Activated CD4-positive, CD25-positive, alpha-beta regulatory T cell treated with anti-CD3 and anti-CD28 coated beads, Interleukin-2, amount 50 U/mL, for 72 hours (primary cell): ENCODE measurements around the gene CACNB4.
A peak's percentile ranks its signal among the peaks of the same experiment; 100 is the strongest.
"Not testable (repeated sequence)": the region's sequence is repeated elsewhere in the genome, so short reads cannot be mapped to it uniquely, and the experiment has no call there.

Experiments used
- DNase-seq: peaks from one replicate; pipeline ENCODE4 v3.0.0; 2021

CACNB4 gene

DNA sequence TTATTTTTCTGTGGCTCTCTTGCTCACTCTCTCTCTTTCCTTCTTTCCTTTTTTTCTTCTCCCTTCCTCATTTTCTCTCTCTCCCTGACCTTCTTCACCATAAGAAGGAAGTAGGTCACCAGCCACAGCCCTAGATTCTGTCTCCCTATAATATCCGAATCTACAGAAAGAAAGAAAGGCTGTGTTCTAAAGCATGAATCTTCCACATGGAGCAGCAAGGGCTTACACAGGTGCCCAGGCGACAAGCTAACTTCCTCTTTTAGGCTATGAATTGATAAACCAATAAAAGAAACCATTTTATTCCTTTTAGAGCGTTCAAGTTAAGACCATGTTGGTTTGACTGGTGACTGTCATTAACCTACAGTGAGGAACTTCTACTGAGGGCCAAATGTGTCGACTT, 49.3 kb downstream of the CACNB4 start:
- no peak for DNase-seq

- DNase-seq = no peak
Measured at GRCh38 chr2:152047824-152048471, 50.9 kb downstream of the CACNB4 start.

GRCh38 chr2:152046940-152047339, 51.9 kb downstream of the CACNB4 start:
- no peak for DNase-seq

DNA sequence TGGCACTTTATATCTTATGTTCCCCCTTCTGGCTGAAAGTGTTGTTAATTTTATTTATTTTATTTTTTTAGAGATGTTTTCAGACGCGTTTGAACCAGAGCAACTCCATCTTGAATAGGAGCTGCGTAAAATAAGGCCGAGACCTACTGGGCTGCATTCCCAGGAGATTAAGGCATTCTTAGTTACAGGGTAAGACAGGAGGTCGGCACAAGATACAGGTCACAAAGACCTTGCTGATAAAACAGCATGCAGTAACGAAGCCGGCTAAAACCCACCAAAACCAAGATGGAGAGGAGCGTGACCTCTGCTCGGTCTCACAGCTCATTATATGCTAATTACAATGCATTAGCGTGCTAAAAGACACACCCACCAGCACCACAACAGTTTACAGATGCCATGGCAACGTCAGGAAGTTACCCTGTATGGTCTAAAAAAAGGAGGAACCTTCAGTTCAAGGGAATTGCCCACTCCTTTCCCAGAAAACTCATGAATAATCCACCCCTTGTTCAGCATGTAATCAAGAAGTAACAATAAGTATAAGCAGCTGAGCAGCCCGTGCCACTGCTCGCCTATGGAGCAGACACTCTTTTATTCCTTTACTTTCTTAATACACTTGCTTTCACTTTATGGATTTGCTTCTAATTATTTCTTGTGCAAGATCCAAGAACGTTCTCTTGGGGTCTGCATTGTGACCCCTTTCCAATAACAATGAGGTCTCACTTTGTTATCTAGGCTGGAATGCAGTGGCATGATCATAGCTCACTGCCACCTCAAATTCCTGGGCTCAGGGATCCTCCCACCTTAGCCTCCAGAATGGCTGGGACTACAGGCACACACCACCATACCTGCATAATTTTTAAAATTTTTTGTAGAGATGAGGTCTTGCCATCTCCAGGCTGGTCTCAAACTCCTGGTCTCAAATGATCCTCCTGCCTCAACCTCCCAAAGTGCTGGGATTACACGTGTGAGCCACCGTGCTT, 55.9 kb downstream of the CACNB4 start:
- DNase-seq = no peak

DNA sequence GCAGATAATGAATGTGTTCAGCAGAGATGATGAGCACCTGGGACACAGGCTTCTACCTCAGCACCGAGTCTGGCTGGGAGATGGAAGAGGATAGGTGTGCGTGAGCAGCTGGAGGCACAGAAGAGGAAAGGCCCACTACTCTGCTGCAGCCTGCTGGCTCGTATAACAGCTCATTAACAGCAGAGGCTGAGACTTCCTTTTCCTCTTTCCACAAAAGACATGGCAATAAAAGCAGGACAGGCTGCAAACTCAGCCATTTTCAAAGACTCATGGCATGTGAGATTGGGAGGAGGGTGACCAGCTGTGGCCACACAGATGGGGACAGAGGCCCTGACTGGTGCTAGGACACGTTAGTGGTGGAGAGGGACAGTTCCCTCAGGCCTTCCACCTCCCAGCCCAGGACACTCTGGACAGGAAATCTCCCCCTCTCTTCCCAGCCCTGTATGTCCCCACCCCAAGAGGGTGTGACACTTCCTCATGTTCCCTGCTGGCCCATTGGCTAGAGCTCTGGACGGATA, 60.3 kb downstream of the CACNB4 start:
- DNase-seq = no peak

- DNase-seq = no peak
Measured at GRCh38 chr2:152037743-152038435, 61.0 kb downstream of the CACNB4 start.

DNA sequence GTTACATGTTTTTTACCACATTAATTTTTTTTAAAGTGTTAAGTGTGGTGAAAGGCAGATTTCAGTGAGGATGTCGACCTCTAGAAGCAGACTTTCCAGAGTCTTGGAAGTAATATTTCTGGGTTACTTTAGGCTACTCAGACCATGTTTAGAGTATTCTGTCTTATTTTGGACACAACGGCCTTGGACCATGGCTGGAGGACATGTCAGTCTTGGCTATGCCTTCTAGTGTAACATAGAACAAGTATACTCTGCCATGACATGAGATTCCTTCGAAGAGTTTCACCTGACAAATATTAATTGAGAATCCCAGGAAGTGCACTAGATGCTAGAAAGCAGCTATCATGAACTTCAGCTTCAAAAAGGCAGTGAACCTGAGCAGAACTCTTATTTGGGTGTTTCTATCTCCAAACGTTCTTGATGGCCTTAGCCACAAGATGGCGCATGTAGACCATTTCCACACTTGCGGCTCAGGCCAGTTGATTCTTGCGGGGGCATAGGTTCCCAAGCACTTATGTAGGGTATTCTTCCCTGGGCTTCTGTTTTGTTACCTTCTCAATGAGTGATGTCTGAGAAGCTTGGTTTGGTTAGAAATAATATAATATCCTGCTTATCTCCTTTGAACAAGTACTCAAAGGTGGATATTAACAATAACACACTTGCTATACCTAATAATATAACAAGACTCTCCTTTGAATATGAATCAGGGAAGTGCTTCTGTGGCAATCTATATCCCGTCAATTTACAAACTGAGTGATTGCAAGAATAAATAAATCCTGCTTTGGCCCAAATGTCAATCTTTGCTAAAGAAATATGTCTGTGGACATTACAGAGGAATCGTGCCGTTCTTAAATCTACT, 62.0 kb downstream of the CACNB4 start:
- DNase-seq = no peak

DNA sequence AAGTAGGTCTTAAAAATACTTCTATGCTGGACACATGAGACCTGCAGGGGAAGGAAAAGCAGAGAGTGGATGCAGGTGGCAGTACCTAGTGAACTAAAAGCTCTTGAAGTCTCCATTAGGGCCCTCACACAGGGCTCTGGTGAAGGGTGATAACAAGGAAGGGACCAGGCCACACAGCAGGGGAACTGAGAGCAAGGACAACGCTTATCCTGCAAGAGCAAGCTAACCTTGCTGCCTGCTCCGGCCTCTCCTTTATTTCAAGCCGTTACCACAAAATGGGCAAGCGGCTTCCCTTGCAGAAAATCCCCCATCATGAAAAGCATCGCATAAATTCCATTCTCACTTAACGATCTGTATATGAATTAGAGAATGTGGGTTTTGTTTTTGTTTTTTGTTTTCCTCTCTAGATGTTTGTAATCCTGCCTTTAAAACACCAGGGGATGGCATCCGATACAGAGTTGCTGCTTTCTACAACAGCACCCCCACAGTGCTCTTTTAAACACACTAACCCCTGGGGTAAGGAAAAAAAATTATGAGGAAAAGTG, 64.5 kb downstream of the CACNB4 start:
- no peak for DNase-seq

DNA sequence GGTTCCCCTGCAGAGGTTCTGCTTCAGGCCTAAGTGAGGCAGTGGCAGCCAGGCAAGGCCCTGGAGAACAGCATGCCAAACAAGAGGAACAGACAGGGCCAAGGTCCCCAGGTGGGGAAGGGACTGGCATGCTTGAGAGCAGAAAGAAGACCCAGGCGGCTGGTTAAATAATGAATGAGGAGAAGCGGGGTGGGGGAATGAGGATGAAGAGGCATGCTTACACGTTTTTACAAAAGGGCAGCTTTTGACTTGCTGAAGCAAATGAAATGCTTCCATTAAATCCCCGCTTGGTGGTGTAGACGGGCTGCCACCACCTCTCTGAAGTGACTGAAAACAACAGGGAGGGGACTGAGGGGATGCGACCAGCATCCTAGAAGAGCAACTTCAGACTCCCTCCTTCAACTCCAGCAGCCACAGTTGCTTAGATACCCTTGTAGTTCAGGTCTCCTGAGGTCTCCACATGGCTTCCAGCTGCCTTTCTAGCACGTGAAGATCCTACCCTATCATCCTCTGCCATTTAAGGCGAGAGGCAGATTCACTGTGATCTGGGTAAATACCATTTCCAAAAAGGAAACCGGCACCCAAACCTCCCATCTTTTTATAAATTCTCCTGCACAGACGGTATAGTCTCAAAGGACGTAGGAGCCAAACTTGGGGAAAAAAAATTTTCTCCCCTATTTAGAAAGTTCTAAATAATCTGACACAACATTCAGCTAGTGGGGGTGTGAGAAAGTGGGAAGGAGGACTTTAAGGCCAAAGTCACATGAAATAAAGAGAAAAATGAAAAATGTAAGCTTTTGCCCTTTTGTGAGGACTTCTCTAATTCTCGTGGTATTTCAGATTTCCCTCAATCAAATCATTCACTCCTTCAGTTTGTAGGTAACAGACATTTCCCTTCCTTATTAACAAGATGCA, 65.6 kb downstream of the CACNB4 start:
- no peak for DNase-seq

DNA sequence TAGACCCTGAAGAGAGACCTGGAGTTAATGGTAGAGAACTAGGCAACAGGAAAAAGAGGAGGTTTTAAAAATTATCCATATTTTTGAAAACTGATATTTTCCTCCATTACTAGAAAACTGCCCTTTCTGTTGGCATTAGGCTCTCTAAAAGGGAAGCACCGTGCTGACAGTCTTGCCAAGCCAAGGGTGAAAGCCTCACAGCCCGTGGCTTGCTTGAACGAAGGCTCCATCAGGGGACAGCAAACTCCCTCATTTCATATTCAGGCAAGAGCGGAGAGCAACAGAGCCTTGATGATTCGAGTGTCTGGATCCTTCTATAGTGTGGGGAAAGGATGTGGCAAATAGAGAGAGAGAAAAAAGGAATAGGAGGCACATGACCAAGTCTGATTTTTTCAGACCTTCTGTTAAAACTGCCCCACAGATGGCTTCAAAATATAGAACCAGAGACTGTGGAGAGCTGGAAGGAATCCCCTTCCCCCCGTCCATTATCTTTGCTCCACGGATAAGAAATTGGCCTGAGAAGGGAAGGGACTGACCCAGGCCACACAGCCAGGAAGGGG, 67.0 kb downstream of the CACNB4 start:
- no peak for DNase-seq

GRCh38 chr2:152030596-152031328, 68.1 kb downstream of the CACNB4 start:
- DNase-seq = not testable (repeated sequence)

- DNase-seq = no peak
Measured at GRCh38 chr2:152028182-152028862, 70.5 kb downstream of the CACNB4 start.

DNA sequence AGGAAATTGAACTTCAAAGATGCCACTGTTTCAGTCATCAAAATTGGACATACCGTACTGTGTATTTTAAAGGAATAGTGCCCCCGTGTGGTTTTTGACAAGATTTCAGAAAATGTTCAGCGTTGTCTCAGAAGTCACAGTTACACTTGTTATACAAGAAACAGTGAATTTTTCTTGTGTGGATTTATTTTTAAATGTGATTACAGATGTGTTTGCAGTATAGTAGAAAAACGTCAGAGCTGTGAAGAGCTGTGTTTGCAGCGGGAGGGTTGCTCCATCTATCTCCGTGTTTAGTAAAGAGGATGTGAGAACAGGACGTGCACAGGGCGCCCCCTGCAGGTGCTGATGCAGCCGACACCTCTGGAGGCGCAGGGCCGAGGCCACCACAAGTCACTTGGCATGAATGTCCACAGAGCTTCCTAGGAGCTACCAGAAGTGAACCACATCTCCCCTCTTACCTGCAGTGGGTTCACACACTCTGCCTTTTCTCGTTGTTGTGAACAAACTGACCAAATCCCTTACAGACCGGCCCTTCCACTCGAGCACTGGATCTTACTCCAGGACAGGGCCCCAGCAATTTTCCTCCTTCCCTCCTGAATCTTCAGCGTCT, 73.1 kb downstream of the CACNB4 start:
- DNase-seq = peak; percentile 83

GRCh38 chr2:152024477-152024876, 74.4 kb downstream of the CACNB4 start:
- DNase-seq = no peak

DNA sequence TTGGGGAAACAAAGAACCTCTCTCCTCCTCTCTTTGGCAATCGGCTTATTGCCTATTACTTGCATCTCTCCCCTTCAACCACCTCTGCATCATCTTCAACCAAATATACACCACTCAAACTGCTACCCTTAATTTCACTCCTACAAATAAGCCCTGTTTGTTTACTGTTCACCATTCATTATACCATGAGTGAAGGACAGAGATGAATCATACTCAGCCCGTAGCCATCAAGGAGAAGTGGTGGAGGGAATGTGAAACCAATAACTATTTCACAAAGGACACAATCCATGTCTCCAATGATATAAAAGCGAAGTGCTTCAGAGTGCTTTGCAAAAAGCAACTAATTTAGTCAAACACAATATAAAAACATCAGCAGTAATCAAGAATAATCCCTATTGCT, 76.8 kb downstream of the CACNB4 start:
- DNase-seq = no peak

GRCh38 chr2:152021001-152021400, 77.8 kb downstream of the CACNB4 start:
- not testable (repeated sequence) for DNase-seq

DNA sequence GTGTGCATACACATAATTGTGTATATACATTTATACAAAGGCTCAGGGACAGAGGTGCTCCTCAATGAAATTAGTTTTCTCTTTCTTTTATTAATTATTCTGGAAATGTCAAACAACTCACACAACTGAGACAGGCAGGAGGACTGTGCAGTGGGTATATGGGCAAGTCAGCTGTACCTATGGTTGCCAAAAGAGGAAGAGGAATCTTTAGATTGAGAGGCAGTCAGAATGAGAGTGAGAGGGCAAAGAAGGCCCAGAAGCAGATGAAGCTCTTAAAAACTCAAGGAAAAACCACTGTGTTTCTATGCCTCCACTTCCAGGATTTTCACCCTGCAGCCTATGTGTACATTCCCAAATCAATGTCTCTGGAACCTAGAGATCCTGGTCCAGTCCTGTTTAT, 79.1 kb downstream of the CACNB4 start:
- no peak for DNase-seq
